ENCODE measurements around the gene ACSM4.

- TF ChIP-seq YY1 (IDR thresholded peaks at IDR 0.05; ENCODE audit: insufficient read depth, insufficient read length) (no peak), ZNF274 (IDR thresholded peaks at IDR 0.05; ENCODE audit: low read depth, low read length) (no peak)
These were observed 58.9 kb downstream of the ACSM4 start for GRCh38 chr12:7362734-7363133.
